MM.1S (cell line): ENCODE measurements around the gene EP400.

ENCODE experiments used
- DNase-seq: peaks from one replicate; pipeline ENCODE4 v3.0.0-alpha.2; 2015
- H2AFZ ChIP-seq: fragments of 300-600 bp; sonication (generic); 2 replicates; pipeline ENCODE4 v1.6.0; 2016; ENCODE audit warnings: antibody characterized with exemption, low read length
- H3F3A ChIP-seq: fragments of 300-600 bp; sonication (generic); 2 replicates; pipeline ENCODE4 v1.6.1; 2016; ENCODE audit warnings: mild to moderate bottlenecking, antibody characterized with exemption, low read length, moderate library complexity, mixed read lengths; ENCODE audit not compliant: insufficient read depth
- H3K27ac ChIP-seq: fragments of 300-600 bp; sonication (generic); 2 replicates; pipeline ENCODE4 v1.5.1; 2016; ENCODE audit warnings: mild to moderate bottlenecking, low read length
- H3K27me3 ChIP-seq: fragments of 300-600 bp; sonication (generic); replicated peaks from 2 replicates; pipeline ENCODE4 v1.6.0; 2016; ENCODE audit warnings: low read length; ENCODE audit not compliant: insufficient read depth
- H3K36me3 ChIP-seq: fragments of 300-600 bp; sonication (generic); replicated peaks from 2 replicates; pipeline ENCODE4 v1.6.1; 2016; ENCODE audit warnings: mild to moderate bottlenecking, low read length, mixed read lengths; ENCODE audit not compliant: insufficient read depth
- H3K4me1 ChIP-seq: fragments of 300-600 bp; sonication (generic); 2 replicates; pipeline ENCODE4 v1.6.1; 2016; ENCODE audit warnings: low read length, mixed read lengths
- H3K4me2 ChIP-seq: fragments of 300-600 bp; sonication (generic); 2 replicates; pipeline ENCODE4 v1.6.0; 2016; ENCODE audit warnings: low read depth, low read length
- H3K4me3 ChIP-seq: fragments of 300-600 bp; sonication (generic); 2 replicates; pipeline ENCODE4 v1.5.1; 2016; ENCODE audit warnings: low read length, mixed read lengths
- H3K79me2 ChIP-seq: fragments of 300-600 bp; sonication (generic); 2 replicates; pipeline ENCODE4 v1.6.1; 2016; ENCODE audit warnings: mixed run types, low read length, mixed read lengths
- H3K9ac ChIP-seq: fragments of 300-600 bp; sonication (generic); 2 replicates; pipeline ENCODE4 v1.6.1; 2016; ENCODE audit warnings: low read length, mixed read lengths
- H3K9me2 ChIP-seq: fragments of 300-600 bp; sonication (generic); replicated peaks from 2 replicates; pipeline ENCODE4 v1.6.1; 2016; ENCODE audit warnings: mild to moderate bottlenecking, low read length, mixed read lengths; ENCODE audit not compliant: insufficient read depth
- H3K9me3 ChIP-seq: fragments of 300-600 bp; sonication (generic); replicated peaks from 2 replicates; pipeline ENCODE4 v1.6.1; 2016; ENCODE audit warnings: mild to moderate bottlenecking, low read length, mixed read lengths; ENCODE audit not compliant: insufficient read depth
- H4K20me1 ChIP-seq: fragments of 300-600 bp; sonication (generic); 2 replicates; pipeline ENCODE4 v1.6.1; 2016; ENCODE audit warnings: mild to moderate bottlenecking, low read length, moderate library complexity, mixed read lengths; ENCODE audit not compliant: insufficient read depth
- CTCF ChIP-seq: fragments of 300-600 bp; sonication (generic); IDR thresholded peaks from 2 replicates; pipeline ENCODE4 v1.5.1; 2016; ENCODE audit warnings: antibody characterized with exemption, low read length, mixed read lengths
- EZH2 ChIP-seq: fragments of 300-600 bp; sonication (generic); optimal IDR thresholded peaks from 2 replicates; pipeline ENCODE3; 2017; ENCODE audit warnings: low read depth, mild to moderate bottlenecking, antibody characterized with exemption, low read length, mixed read lengths
- EZH2phosphoT487 ChIP-seq: fragments of 300-600 bp; sonication (generic); IDR thresholded peaks from 2 replicates; pipeline ENCODE4 v1.6.1; 2018; ENCODE audit warnings: antibody characterized with exemption, low read length

The EP400 gene

GRCh38 chr12:132061197-132061596, 111.5 kb downstream of the EP400 start:
- Histone ChIP-seq H3K9ac (no peak overlapping the region), H3K27me3 (no peaks in the 10 kb centered on the region), H4K20me1 (no peaks in the 10 kb centered on the region), H3K4me3 (no peak overlapping the region), H3K9me3 (no peaks in the 10 kb centered on the region), H3K9me2 (no peaks in the 10 kb centered on the region), H3F3A (no peaks in the 10 kb centered on the region), H3K4me2 (no peak overlapping the region), H3K27ac (no peak overlapping the region), H2AFZ (no peak overlapping the region), H3K79me2 (no peaks in the 10 kb centered on the region), H3K36me3 (no peaks in the 10 kb centered on the region), H3K4me1 (no peaks in the 10 kb centered on the region)
- no peak for TF ChIP-seq CTCF
- no peak for TF ChIP-seq EZH2
- TF ChIP-seq EZH2phosphoT487: no peak
- DNase-seq: no peak

GRCh38 chr12:132061641-132062430, 112.1 kb downstream of the EP400 start:
- Histone ChIP-seq H3F3A (no peaks in the 10 kb centered on the region), H3K4me2 (no peak overlapping the region), H3K4me1 (no peaks in the 10 kb centered on the region), H3K9ac (no peak overlapping the region), H2AFZ (no peak overlapping the region), H3K36me3 (no peaks in the 10 kb centered on the region), H4K20me1 (no peaks in the 10 kb centered on the region), H3K9me2 (no peaks in the 10 kb centered on the region), H3K27ac (no peak overlapping the region), H3K79me2 (no peaks in the 10 kb centered on the region), H3K9me3 (no peaks in the 10 kb centered on the region), H3K4me3 (no peak overlapping the region), H3K27me3 (no peaks in the 10 kb centered on the region)
- TF ChIP-seq EZH2 (no peak), CTCF (no peak), EZH2phosphoT487 (no peak)
- no peak for DNase-seq

- H3K4me2 ChIP-seq: no peak overlapping the region
- no peaks in the 10 kb centered on the region for H3K4me1 ChIP-seq
- no peak overlapping the region for H3K9ac ChIP-seq
- no peaks in the 10 kb centered on the region for H3K9me2 ChIP-seq
- H3K9me3 ChIP-seq: no peaks in the 10 kb centered on the region
- H2AFZ ChIP-seq: no peak overlapping the region
- no peak overlapping the region for H3K27ac ChIP-seq
- no peak overlapping the region for H3K4me3 ChIP-seq
- no peaks in the 10 kb centered on the region for H3F3A ChIP-seq
- no peak for DNase-seq
- no peaks in the 10 kb centered on the region for H3K27me3 ChIP-seq
- no peaks in the 10 kb centered on the region for H4K20me1 ChIP-seq
- no peaks in the 10 kb centered on the region for H3K79me2 ChIP-seq
- TF ChIP-seq EZH2phosphoT487: no peak
- TF ChIP-seq EZH2: no peak
- no peak for TF ChIP-seq CTCF
- H3K36me3 ChIP-seq: no peaks in the 10 kb centered on the region
Measured at GRCh38 chr12:132062481-132062880, 112.7 kb downstream of the EP400 start.
